ENCODE measurements around the gene NMT2.

NMT2 gene

GRCh38 chr10:15140698-15141097 lies 27.8 kb downstream of the NMT2 start:
- no peak for DNase-seq

- no peak for DNase-seq
Measured at GRCh38 chr10:15137636-15138035, 30.9 kb downstream of the NMT2 start.

- DNase-seq, result no peak
Measured at GRCh38 chr10:15137036-15137359, 31.5 kb downstream of the NMT2 start.

- no peak for DNase-seq
Measured at GRCh38 chr10:15136129-15137035, 32.1 kb downstream of the NMT2 start.

- DNase-seq, result no peak
Measured at GRCh38 chr10:15131330-15131729, 37.2 kb downstream of the NMT2 start.

GRCh38 chr10:15124908-15125307 lies 43.6 kb downstream of the NMT2 start:
- no peak for DNase-seq

GRCh38 chr10:15124190-15124589 lies 44.3 kb downstream of the NMT2 start:
- no peak for DNase-seq

- DNase-seq, result no peak
Measured at GRCh38 chr10:15123749-15124184, 44.7 kb downstream of the NMT2 start.

GRCh38 chr10:15122477-15123030 lies 45.9 kb downstream of the NMT2 start:
- DNase-seq, result no peak

GRCh38 chr10:15121707-15122106 lies 46.8 kb downstream of the NMT2 start:
- no peak for DNase-seq

GRCh38 chr10:15120523-15120922 lies 48.0 kb downstream of the NMT2 start:
- no peak for DNase-seq

GRCh38 chr10:15118615-15119014 lies 49.9 kb downstream of the NMT2 start:
- DNase-seq, result no peak

- DNase-seq, result no peak
Measured at GRCh38 chr10:15116225-15116624, 52.3 kb downstream of the NMT2 start.

- no peak for DNase-seq
Measured at GRCh38 chr10:15113766-15114165, 54.7 kb downstream of the NMT2 start.

- DNase-seq, result no peak
Measured at GRCh38 chr10:15112657-15113056, 55.8 kb downstream of the NMT2 start.

GRCh38 chr10:15106352-15107013 lies 62.0 kb downstream of the NMT2 start:
- peak; percentile 79 to 82 for DNase-seq

GRCh38 chr10:15103513-15103912 lies 65.0 kb downstream of the NMT2 start:
- DNase-seq, result no peak

GRCh38 chr10:15099886-15100285 lies 68.6 kb downstream of the NMT2 start:
- DNase-seq, result no peak

- peak; percentile 97 for DNase-seq
Measured at GRCh38 chr10:15097011-15097812, 71.3 kb downstream of the NMT2 start, which contains the start of gene RPP38. Gene RPP38, plus strand, starts transcription at chr10:15097355. Its CDS starts 5,960 bp downstream, at chr10:15103315.

- DNase-seq, result no peak
Measured at GRCh38 chr10:15096661-15097010, 71.9 kb downstream of the NMT2 start.

- no peak for DNase-seq
Measured at GRCh38 chr10:15092855-15093408, 75.6 kb downstream of the NMT2 start.

- DNase-seq, result no peak
Measured at GRCh38 chr10:15091418-15091817, 77.1 kb downstream of the NMT2 start.

Measured in activated T-cell treated with anti-CD3 and anti-CD28 coated beads, Interleukin-2, amount 50 U/mL, for 48 hours (primary cell).